Ascending aorta (tissue), 2 donors: ENCODE measurements around the gene PTPRB. TPM values are rescaled to one million over a fixed set of nuclear protein-coding genes. Genes with fewer than 3 reads are reported as not detected.

ENCODE experiments used
- DNase-seq, 2 donors: peaks; one replicate each; pipeline ENCODE4 v3.0.0-alpha.2; 2019; ENCODE audit warnings: low spot score in 2 of 2
- H3K27ac ChIP-seq, 2 donors: fragments of 200-600 bp; sonication (generic); one replicate each; pipeline ENCODE4 v1.5.1; 2016 to 2017; ENCODE audit warnings: mild to moderate bottlenecking in 1 of 2
- H3K27me3 ChIP-seq: fragments of 200-600 bp; sonication (generic); one replicate; pipeline ENCODE4 v1.5.1; 2017
- H3K36me3 ChIP-seq, 2 donors: fragments of 200-600 bp; sonication (generic); one replicate each; pipeline ENCODE4 v1.5.1; 2016
- H3K4me1 ChIP-seq, 2 donors: fragments of 200-600 bp; sonication (generic); one replicate each; pipeline ENCODE4 v1.5.1; 2016 to 2017; ENCODE audit warnings: mild to moderate bottlenecking in 1 of 2
- H3K4me3 ChIP-seq, 2 donors: fragments of 200-600 bp; sonication (generic); one replicate each; pipeline ENCODE4 v1.5.1; 2016 to 2017; ENCODE audit warnings: mild to moderate bottlenecking in 1 of 2
- H3K9me3 ChIP-seq, 2 donors: fragments of 200-600 bp; sonication (generic); one replicate each; pipeline ENCODE4 v1.5.1; 2016
- CTCF ChIP-seq, 3 experiments: fragments of 200-600 bp in 2 of 3; fragments of 450-650 bp in 1 of 3; sonication (generic) in 2 of 3; IDR thresholded peaks; one replicate each; pipeline ENCODE4 v1.5.1; 2016 to 2019; ENCODE audit warnings: antibody characterized with exemption in 3 of 3, mild to moderate bottlenecking in 1 of 3, moderate library complexity in 1 of 3
- intact Hi-C: fragments of 100-400 bp; cut with DNase I; formaldehyde crosslinking; loops from one replicate; pipeline ENCODE4 v1.15.1; 2023
- total RNA-seq: library from RNA; depleted of rRNA; stranded (reverse); fragments of >200 nt; gene quantifications from one replicate; pipeline ENCODE4 v1.1.0, GENCODE V29; 2016

The PTPRB gene
- total RNA-seq, 1 donor from 2014 or later = 49.5 TPM

- intact Hi-C loops = no loop called here
- no peak for DNase-seq
- Histone ChIP-seq H3K27me3 (no peaks in the 10 kb centered on the region), H3K27ac (no peak overlapping the region), H3K9me3 (no peaks in the 10 kb centered on the region), H3K36me3 (no peaks in the 10 kb centered on the region), H3K4me1 (peaks cover 0 to 4% of the 10 kb centered on the region in 2 donors), H3K4me3 (no peak overlapping the region)
- TF ChIP-seq CTCF (IDR thresholded peaks at IDR 0.05) = no peak
These were observed 6.7 kb upstream of the PTPRB start for GRCh38 chr12:70643939-70644338.

GRCh38 chr12:70641691-70642090, 4.5 kb upstream of the PTPRB start:
- H3K36me3 ChIP-seq = no peaks in the 10 kb centered on the region
- DNase-seq = no peak
- H3K27me3 ChIP-seq = no peaks in the 10 kb centered on the region
- no peak for TF ChIP-seq CTCF (IDR thresholded peaks at IDR 0.05)
- intact Hi-C loops = no loop called here
- no peak overlapping the region for H3K27ac ChIP-seq
- H3K4me1 ChIP-seq = no peaks in the 10 kb centered on the region
- H3K4me3 ChIP-seq = no peak overlapping the region
- no peaks in the 10 kb centered on the region for H3K9me3 ChIP-seq

- Histone ChIP-seq H3K27me3 (no peaks in the 10 kb centered on the region), H3K4me1 (no peaks in the 10 kb centered on the region), H3K36me3 (no peaks in the 10 kb centered on the region), H3K9me3 (no peaks in the 10 kb centered on the region), H3K27ac (no peak overlapping the region), H3K4me3 (no peak overlapping the region)
- no peak for TF ChIP-seq CTCF (IDR thresholded peaks at IDR 0.05)
- DNase-seq = no peak
- intact Hi-C loops = no loop called here
These were observed 3.7 kb upstream of the PTPRB start for GRCh38 chr12:70640901-70641300.

- no peaks in the 10 kb centered on the region for H3K36me3 ChIP-seq
- TF ChIP-seq CTCF (IDR thresholded peaks at IDR 0.05) = no peak
- intact Hi-C loops = no loop called here
- H3K4me1 ChIP-seq = no peaks in the 10 kb centered on the region
- no peaks in the 10 kb centered on the region for H3K9me3 ChIP-seq
- no peak overlapping the region for H3K4me3 ChIP-seq
- no peak for DNase-seq
- no peak overlapping the region for H3K27ac ChIP-seq
- no peaks in the 10 kb centered on the region for H3K27me3 ChIP-seq
These were observed 2.3 kb upstream of the PTPRB start for GRCh38 chr12:70639535-70639934.

- no peak for DNase-seq
- Histone ChIP-seq H3K4me3 (no peak overlapping the region), H3K4me1 (no peaks in the 10 kb centered on the region), H3K27me3 (no peaks in the 10 kb centered on the region), H3K9me3 (no peaks in the 10 kb centered on the region), H3K36me3 (no peaks in the 10 kb centered on the region), H3K27ac (no peak overlapping the region)
- TF ChIP-seq CTCF (IDR thresholded peaks at IDR 0.05) = no peak
- intact Hi-C loops = no loop called here
These were observed 1.6 kb upstream of the PTPRB start for GRCh38 chr12:70638639-70639360.

- Histone ChIP-seq H3K27ac (no peak overlapping the region), H3K36me3 (no peaks in the 10 kb centered on the region), H3K27me3 (no peaks in the 10 kb centered on the region), H3K4me3 (no peak overlapping the region), H3K4me1 (no peaks in the 10 kb centered on the region), H3K9me3 (no peaks in the 10 kb centered on the region)
- intact Hi-C loops = no loop called here
- DNase-seq = no peak
- no peak for TF ChIP-seq CTCF (IDR thresholded peaks at IDR 0.05)
These were observed 1.5 kb downstream of the PTPRB start for GRCh38 chr12:70635755-70636154.
